CD4-positive, alpha-beta memory T cell (primary cell): Measurements from ENCODE around the gene RFTN2. TPM values are rescaled to one million over a fixed set of nuclear protein-coding genes. Genes with fewer than 3 reads are reported as not detected.

Experiments used
- CTCF ChIA-PET: fragments of 350-600 bp; sonication (Branson Sonifier 250); formaldehyde crosslinking; loops from one replicate; lab custom pipeline; 2021; ENCODE audit warnings: inconsistent platforms; ENCODE audit not compliant: partially characterized antibody; lab: Charles Lee
- POLR2A ChIA-PET: fragments of 350-600 bp; sonication (Branson Sonifier 250); formaldehyde crosslinking; loops from one replicate; lab custom pipeline; 2021; ENCODE audit not compliant: partially characterized antibody; lab: Charles Lee
- DNase-seq, 5 donors: peaks; one replicate each; pipeline versions ENCODE4 v3.0.0 to v3.0.0-alpha.2; 2020 to 2022; ENCODE audit warnings: mixed read lengths in 1 of 5
- H3K27ac ChIP-seq: one replicate; pipeline ENCODE4 v1.7.0; 2013; ENCODE audit warnings: low read depth, low read length
- H3K27me3 ChIP-seq: 2 replicates; pipeline ENCODE4 v1.7.0; 2013; ENCODE audit warnings: mild to moderate bottlenecking, low read length, moderate library complexity; ENCODE audit not compliant: insufficient read depth
- H3K36me3 ChIP-seq: 2 replicates; pipeline ENCODE4 v1.7.0; 2013; ENCODE audit warnings: mild to moderate bottlenecking, low read length, moderate library complexity; ENCODE audit not compliant: insufficient read depth
- H3K4me1 ChIP-seq: 2 replicates; pipeline ENCODE4 v1.7.0; 2013; ENCODE audit warnings: mild to moderate bottlenecking, low read length, moderate library complexity; ENCODE audit not compliant: insufficient read depth
- H3K4me3 ChIP-seq, 2 donors: one replicate each; pipeline ENCODE4 v1.7.0; 2013; ENCODE audit warnings: low read length in 2 of 2, mild to moderate bottlenecking in 1 of 2
- H3K9me3 ChIP-seq, 2 donors: one replicate each; pipeline ENCODE4 v1.7.0; 2013; ENCODE audit warnings: low read length in 2 of 2, control low read depth in 1 of 2; ENCODE audit not compliant: control insufficient read depth in 1 of 2
- H3K27ac Mint-ChIP-seq, 7 donors: one replicate each; pipeline ENCODE4 v1.8.0; 2020 to 2021; ENCODE audit warnings: mixed read lengths in 7 of 7, mild to moderate bottlenecking in 6 of 7, inconsistent platforms in 3 of 7, moderate library complexity in 3 of 7
- H3K27me3 Mint-ChIP-seq, 2 donors: one replicate each; pipeline ENCODE4 v1.8.0; 2020 to 2021; ENCODE audit warnings: mixed read lengths in 2 of 2
- H3K36me3 Mint-ChIP-seq, 2 donors: one replicate each; pipeline ENCODE4 v1.8.0; 2020 to 2021; ENCODE audit warnings: mixed read lengths in 2 of 2, inconsistent platforms in 1 of 2, mild to moderate bottlenecking in 1 of 2
- H3K4me1 Mint-ChIP-seq, 4 donors: one replicate each; pipeline ENCODE4 v1.8.0; 2020 to 2021; ENCODE audit warnings: mixed read lengths in 4 of 4, mild to moderate bottlenecking in 1 of 4
- H3K4me3 Mint-ChIP-seq, 8 donors: one replicate each; pipeline ENCODE4 v1.8.0; 2020 to 2021; ENCODE audit warnings: mixed read lengths in 8 of 8, mild to moderate bottlenecking in 7 of 8, moderate library complexity in 6 of 8, inconsistent platforms in 3 of 8
- H3K9me3 Mint-ChIP-seq, 8 donors: one replicate each; pipeline ENCODE4 v1.8.0; 2020 to 2021; ENCODE audit warnings: mixed read lengths in 8 of 8, mild to moderate bottlenecking in 5 of 8, inconsistent platforms in 3 of 8, moderate library complexity in 1 of 8
- intact Hi-C: fragments of 100-400 bp; cut with micrococcal nuclease; formaldehyde crosslinking; loops from one replicate; pipeline ENCODE4 v1.15.1; 2023
- polyA plus RNA-seq, 2 donors: library from polyadenylated mRNA; unstranded; fragments of 300-500 nt; fragmentation: Illumina TruSeq; gene quantifications; one replicate each; pipeline ENCODE4 v1.2.3, GENCODE V29; 2021
- total RNA-seq, 2 experiments: library from RNA; stranded (reverse); gene quantifications; one replicate each; pipeline ENCODE4 v1.2.3, GENCODE V29; 2021

The RFTN2 gene
- total and polyA plus RNA-seq, 4 experiments from 2014 or later = 0.37 TPM; not detected in 3

DNA sequence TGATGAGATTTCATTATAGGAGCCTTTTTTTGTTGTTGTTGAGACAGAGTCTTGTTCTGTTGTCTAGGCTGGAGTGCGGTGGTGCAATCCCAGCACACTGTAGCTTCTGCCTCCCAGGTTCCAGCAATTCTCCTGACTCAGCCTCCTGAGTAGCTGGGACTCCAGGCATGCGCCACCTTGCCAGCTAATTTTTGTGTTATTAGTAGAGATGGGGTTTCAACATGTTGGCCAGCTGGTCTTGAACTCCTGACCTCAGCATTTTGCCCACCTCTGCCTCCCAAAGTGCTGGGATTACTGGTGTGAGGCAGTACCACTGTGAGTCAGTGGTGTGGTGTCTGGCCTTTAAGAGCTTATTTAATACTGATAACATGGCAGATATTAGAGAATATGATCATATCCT lies 99.4 kb downstream of the RFTN2 start:
- no peaks in the 10 kb centered on the region for H3K36me3 ChIP-seq
- intact Hi-C loops = no loop called here
- H3K27me3 Mint-ChIP-seq = no peaks in the 10 kb centered on the region
- peaks cover 2 to 17% of the 10 kb centered on the region in 2 donors for H3K36me3 Mint-ChIP-seq
- H3K9me3 Mint-ChIP-seq = peaks cover 0 to 28% (median 20%) of the 10 kb centered on the region in 8 donors
- no peak for DNase-seq
- H3K4me3 Mint-ChIP-seq = no peak overlapping the region
- H3K9me3 ChIP-seq = no peaks in the 10 kb centered on the region
- CTCF ChIA-PET = no interaction called here
- POLR2A ChIA-PET = no interaction called here
- no peaks in the 10 kb centered on the region for H3K4me1 Mint-ChIP-seq
- H3K27ac Mint-ChIP-seq = no peak overlapping the region
- no peak overlapping the region for H3K4me3 ChIP-seq
- H3K27me3 ChIP-seq = no peaks in the 10 kb centered on the region
- no peak overlapping the region for H3K27ac ChIP-seq
- H3K4me1 ChIP-seq = no peaks in the 10 kb centered on the region

DNA sequence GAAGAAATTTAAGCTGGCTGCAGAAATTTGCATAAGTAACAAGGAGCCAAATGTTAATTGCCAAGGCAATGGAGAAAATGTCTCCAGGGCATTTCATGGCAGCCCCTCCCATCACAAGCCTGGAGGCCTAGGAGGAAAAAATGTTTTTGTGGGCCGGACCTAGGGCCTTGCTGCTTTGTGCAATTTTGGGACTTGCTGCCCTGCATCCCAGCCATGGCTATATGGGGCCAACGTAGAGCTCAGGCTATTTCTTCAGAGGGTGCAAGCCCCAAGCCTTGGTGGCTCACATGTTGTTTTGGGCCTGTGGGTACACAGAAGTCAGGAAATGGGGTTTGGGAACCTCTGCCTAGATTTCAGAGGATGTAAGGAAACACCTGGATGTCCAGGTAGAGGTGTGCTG lies 101.8 kb downstream of the RFTN2 start:
- Histone ChIP-seq H3K27me3 (no peaks in the 10 kb centered on the region), H3K9me3 (no peaks in the 10 kb centered on the region), H3K4me1 (no peaks in the 10 kb centered on the region), H3K36me3 (no peaks in the 10 kb centered on the region), H3K4me3 (no peak overlapping the region), H3K27ac (no peak overlapping the region)
- ChIA-PET POLR2A (no interaction called here), CTCF (no interaction called here)
- no peak overlapping the region for H3K27ac Mint-ChIP-seq
- H3K27me3 Mint-ChIP-seq = no peaks in the 10 kb centered on the region
- no peaks in the 10 kb centered on the region for H3K4me1 Mint-ChIP-seq
- no peak for DNase-seq
- peaks cover 0 to 28% (median 20%) of the 10 kb centered on the region in 8 donors for H3K9me3 Mint-ChIP-seq
- peaks cover 8 to 22% of the 10 kb centered on the region in 2 donors for H3K36me3 Mint-ChIP-seq
- H3K4me3 Mint-ChIP-seq = no peak overlapping the region
- intact Hi-C loops = no loop called here

DNA sequence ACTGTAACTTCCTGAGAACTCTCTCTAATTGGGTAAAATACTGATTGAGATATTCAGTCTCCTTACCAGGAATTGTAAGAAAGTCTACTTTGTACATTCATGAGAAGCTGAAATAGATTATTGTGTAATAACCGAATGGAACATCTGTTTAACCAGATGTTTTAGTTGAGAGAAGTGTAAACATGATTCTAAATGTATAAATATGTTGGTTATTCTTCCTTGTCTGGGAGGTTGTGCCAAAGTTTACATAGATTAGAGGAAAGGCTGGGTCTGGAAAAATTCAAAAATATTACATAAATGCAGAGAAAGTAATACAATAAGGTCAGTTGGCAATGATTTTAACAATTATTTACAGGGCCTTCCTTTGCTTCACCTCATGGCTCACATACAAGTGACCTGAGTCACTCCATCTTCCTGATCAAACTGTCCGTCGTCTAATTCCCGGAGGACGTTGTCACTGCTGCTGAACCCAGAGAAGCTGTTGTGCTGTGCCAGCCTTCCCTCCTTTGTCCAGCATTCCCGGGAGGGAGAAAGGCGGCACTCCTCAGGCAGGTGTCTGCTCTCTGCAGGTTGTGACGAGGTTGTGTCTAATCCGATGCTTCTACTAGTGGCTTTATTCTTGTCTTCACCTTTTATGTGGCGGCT lies 103.6 kb downstream of the RFTN2 start:
- no peak for DNase-seq
- peaks cover 0 to 28% (median 20%) of the 10 kb centered on the region in 8 donors for H3K9me3 Mint-ChIP-seq
- Histone ChIP-seq H3K4me1 (no peaks in the 10 kb centered on the region), H3K4me3 (no peak overlapping the region), H3K27me3 (no peaks in the 10 kb centered on the region), H3K36me3 (no peaks in the 10 kb centered on the region), H3K27ac (no peak overlapping the region), H3K9me3 (no peaks in the 10 kb centered on the region)
- POLR2A ChIA-PET = no interaction called here
- peak overlapping the region in 1 of 7 donors; percentile 37 for H3K27ac Mint-ChIP-seq
- no peaks in the 10 kb centered on the region for H3K27me3 Mint-ChIP-seq
- H3K36me3 Mint-ChIP-seq = peaks cover 11 to 28% of the 10 kb centered on the region in 2 donors
- no peaks in the 10 kb centered on the region for H3K4me1 Mint-ChIP-seq
- H3K4me3 Mint-ChIP-seq = no peak overlapping the region
- CTCF ChIA-PET = no interaction called here
- intact Hi-C loops = no loop called here

GRCh38 chr2:197560146-197560665 lies 115.2 kb downstream of the RFTN2 start:
- peaks cover 2 to 13% (median 3%) of the 10 kb centered on the region in 4 donors for H3K4me1 Mint-ChIP-seq
- ChIA-PET POLR2A (no interaction called here), CTCF (interaction anchor here (0.7 kb wide), 1 partner anchor 712 kb away, joined by 3 read pairs; no protein-coding TSS in a partner anchor)
- no peaks in the 10 kb centered on the region for H3K9me3 ChIP-seq
- no peak overlapping the region for H3K4me3 Mint-ChIP-seq
- no peak for DNase-seq
- peaks cover 22 to 31% of the 10 kb centered on the region in 2 donors for H3K36me3 Mint-ChIP-seq
- H3K9me3 Mint-ChIP-seq = peaks cover 0 to 3% (median 0%) of the 10 kb centered on the region in 8 donors
- no peaks in the 10 kb centered on the region for H3K36me3 ChIP-seq
- no peaks in the 10 kb centered on the region for H3K4me1 ChIP-seq
- H3K27me3 ChIP-seq = no peaks in the 10 kb centered on the region
- H3K27me3 Mint-ChIP-seq = no peaks in the 10 kb centered on the region
- no peak overlapping the region for H3K27ac ChIP-seq
- no peak overlapping the region for H3K4me3 ChIP-seq
- intact Hi-C loops = no loop called here
- H3K27ac Mint-ChIP-seq = peak overlapping the region in 1 of 7 donors; percentile 61

DNA sequence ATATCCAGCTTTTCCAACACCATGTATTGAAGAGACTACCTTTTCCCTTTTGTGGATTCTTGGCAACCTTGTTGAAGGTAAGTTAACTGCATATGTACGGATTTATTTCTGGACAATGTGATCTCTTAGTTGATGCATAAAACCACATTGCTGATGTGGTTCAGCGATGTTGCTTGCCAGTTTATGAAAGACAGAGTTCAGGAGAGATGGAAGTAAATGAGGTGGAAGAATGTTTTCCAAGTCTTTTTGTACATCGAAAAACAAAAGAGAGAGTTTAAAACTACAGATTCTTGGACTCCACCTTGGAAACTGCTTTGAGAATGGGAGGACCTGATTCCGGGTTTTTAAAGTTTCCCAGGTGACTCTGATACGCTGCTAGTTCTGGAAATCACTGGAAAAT lies 115.7 kb downstream of the RFTN2 start:
- Histone ChIP-seq H3K27me3 (no peaks in the 10 kb centered on the region), H3K4me3 (no peak overlapping the region), H3K4me1 (no peaks in the 10 kb centered on the region), H3K36me3 (no peaks in the 10 kb centered on the region), H3K27ac (no peak overlapping the region), H3K9me3 (no peaks in the 10 kb centered on the region)
- Mint-ChIP-seq H3K27me3 (no peaks in the 10 kb centered on the region), H3K27ac (peak overlapping the region in 1 of 7 donors; percentile 62), H3K9me3 (peaks cover 0 to 3% (median 0%) of the 10 kb centered on the region in 8 donors), H3K4me1 (peaks cover 0 to 9% (median 2%) of the 10 kb centered on the region in 4 donors), H3K36me3 (peaks cover 22 to 26% of the 10 kb centered on the region in 2 donors), H3K4me3 (no peak overlapping the region)
- CTCF ChIA-PET = no interaction called here
- POLR2A ChIA-PET = no interaction called here
- intact Hi-C loops = no loop called here
- DNase-seq = no peak

DNA sequence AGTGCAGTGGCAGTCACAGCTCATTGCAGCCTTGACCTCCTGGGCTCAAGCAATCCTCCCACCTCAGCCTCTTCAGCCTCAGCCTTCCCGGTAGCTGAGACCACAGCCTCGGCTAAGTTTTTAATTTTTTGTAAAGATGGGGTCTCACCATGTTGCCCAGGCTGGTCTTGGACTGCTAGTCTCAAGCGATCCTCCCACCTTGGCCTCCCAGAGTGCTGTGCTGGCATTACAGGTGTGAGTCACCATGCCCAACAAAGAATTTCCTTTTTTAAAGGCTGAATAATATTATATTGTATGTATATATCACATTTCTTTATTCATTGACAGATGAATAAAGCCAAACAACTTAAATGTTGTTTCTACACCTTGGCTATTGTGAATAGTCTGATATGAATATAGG lies 117.0 kb downstream of the RFTN2 start:
- no peaks in the 10 kb centered on the region for H3K27me3 ChIP-seq
- peaks cover 16 to 20% of the 10 kb centered on the region in 2 donors for H3K36me3 Mint-ChIP-seq
- H3K9me3 ChIP-seq = no peaks in the 10 kb centered on the region
- H3K36me3 ChIP-seq = no peaks in the 10 kb centered on the region
- ChIA-PET POLR2A (no interaction called here), CTCF (interaction anchor here (0.6 kb wide), 1 partner anchor 20 kb away, joined by 3 read pairs; no protein-coding TSS in a partner anchor)
- no peak for DNase-seq
- H3K4me3 Mint-ChIP-seq = no peak overlapping the region
- H3K4me1 Mint-ChIP-seq = peaks cover 0 to 1% (median 0%) of the 10 kb centered on the region in 4 donors
- H3K27ac Mint-ChIP-seq = peak overlapping the region in 1 of 7 donors; percentile 29
- no peaks in the 10 kb centered on the region for H3K4me1 ChIP-seq
- intact Hi-C loops = no loop called here
- H3K27ac ChIP-seq = no peak overlapping the region
- no peaks in the 10 kb centered on the region for H3K27me3 Mint-ChIP-seq
- H3K4me3 ChIP-seq = no peak overlapping the region
- no peaks in the 10 kb centered on the region for H3K9me3 Mint-ChIP-seq

DNA sequence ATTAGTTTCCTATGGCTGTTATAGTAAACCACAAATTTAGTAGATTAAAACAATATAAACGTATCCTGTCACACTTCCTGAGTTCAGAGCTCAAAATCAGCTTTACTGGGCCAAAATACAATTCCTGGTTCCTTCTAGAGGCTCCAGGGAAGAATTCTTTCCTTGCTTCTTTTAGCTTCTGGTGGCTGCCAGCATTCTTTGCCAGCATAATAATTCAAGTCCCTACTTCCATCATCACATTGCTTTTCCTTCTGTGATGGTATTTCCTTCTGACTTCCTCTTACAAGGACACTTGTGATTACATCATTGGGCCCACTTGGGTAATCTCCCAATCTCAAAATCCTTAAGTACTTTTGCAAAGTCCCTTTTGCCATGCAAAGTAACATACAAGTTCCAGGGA lies 118.9 kb downstream of the RFTN2 start:
- Mint-ChIP-seq H3K4me1 (peaks cover 0 to 1% (median 0%) of the 10 kb centered on the region in 4 donors), H3K36me3 (peaks cover 23 to 32% of the 10 kb centered on the region in 2 donors), H3K9me3 (no peaks in the 10 kb centered on the region), H3K4me3 (no peak overlapping the region), H3K27me3 (no peaks in the 10 kb centered on the region), H3K27ac (peak overlapping the region in 5 of 7 donors; percentile 3 to 84 (median 68))
- no peak overlapping the region for H3K27ac ChIP-seq
- ChIA-PET CTCF (no interaction called here), POLR2A (no interaction called here)
- H3K9me3 ChIP-seq = no peaks in the 10 kb centered on the region
- H3K4me1 ChIP-seq = no peaks in the 10 kb centered on the region
- no peaks in the 10 kb centered on the region for H3K27me3 ChIP-seq
- no peak for DNase-seq
- no peak overlapping the region for H3K4me3 ChIP-seq
- H3K36me3 ChIP-seq = peaks cover 5% of the 10 kb centered on the region
- intact Hi-C loops = no loop called here
